HG02763 (cell line): ENCODE results near the gene WIPF3.

Experiments
- ATAC-seq: cut with Tn5 transposase; IDR thresholded peaks from one replicate; pipeline ENCODE4 v1.9.1; 2021; ENCODE audit warnings: mild to moderate bottlenecking, moderate library complexity; ENCODE audit not compliant: unreplicated experiment

WIPF3 gene, protein sequence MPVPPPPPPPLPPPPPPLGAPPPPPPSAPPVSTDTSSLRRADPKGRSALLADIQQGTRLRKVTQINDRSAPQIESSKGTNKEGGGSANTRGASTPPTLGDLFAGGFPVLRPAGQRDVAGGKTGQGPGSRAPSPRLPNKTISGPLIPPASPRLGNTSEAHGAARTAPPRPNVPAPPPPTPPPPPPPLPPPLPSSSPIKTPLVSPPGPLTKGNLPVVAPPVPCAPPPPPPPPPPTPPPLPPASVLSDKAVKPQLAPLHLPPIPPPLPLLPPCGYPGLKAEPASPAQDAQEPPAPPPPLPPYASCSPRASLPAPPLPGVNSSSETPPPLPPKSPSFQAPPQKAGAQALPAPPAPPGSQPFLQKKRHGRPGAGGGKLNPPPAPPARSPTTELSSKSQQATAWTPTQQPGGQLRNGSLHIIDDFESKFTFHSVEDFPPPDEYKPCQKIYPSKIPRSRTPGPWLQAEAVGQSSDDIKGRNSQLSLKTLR

DNA sequence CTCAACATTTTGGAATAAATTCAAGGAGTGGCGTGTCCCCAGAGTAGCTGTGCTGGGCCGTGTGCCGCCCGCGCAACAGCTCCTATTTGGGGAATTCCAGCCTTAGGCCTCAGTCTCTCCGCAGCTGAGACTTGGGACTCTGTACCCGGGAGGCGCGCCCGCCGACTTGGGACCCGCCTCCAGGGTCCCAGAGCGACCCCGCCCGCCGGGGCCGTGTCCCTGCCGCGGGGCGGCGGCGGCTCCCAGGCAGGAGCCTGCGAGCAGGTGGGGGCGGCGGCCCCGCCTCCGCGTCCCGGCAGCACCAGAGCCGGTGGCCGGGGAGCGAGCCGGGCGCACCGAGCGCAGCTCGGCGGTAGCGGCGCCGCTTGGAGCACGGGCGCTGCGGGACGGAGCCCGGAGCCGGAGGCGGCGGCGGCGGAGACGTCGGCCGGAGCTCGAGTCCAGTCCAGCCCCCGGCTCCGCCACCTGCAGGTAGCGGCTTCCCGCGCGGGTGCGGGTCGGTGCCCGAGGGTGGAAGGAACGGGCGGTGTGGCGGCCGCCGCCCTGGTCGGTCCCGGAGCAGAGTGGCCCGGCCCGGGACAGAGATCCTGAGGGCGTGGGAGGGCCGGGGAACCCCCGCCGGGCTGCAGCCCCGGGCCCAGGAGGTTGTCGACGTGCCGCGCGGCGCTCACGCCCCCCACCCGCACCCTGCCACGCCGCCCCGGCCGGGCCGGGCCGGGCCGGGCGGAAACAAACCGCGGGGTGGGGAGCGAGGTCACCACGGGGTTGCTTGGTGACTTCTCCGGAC lies at the start of gene WIPF3:
WIPF3 (plus strand) TSS at position 301 of the 787 bp plus-strand sequence. CDS start 28,217 bp downstream, outside the sequence.
- ATAC-seq, result no peak

DNA sequence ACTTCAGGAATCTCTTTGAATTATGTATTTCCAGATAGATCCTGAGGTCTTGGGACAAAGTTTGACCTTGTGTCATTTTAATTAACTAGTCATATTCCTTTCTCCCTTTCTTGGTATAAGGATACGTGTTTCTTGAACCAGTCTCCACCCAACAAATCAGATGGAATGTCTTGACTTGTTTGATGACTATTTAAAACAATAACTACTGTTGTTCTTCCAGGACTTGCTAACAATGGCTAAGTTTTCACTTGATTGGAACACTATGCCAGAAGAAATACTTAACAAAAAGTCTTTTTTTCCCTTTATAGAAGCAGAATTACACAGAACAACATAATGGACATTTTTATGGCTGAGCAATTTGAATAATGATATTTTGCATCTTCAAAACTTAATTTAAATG lies 43.0 kb upstream of the WIPF3 start:
- ATAC-seq, result no peak

DNA sequence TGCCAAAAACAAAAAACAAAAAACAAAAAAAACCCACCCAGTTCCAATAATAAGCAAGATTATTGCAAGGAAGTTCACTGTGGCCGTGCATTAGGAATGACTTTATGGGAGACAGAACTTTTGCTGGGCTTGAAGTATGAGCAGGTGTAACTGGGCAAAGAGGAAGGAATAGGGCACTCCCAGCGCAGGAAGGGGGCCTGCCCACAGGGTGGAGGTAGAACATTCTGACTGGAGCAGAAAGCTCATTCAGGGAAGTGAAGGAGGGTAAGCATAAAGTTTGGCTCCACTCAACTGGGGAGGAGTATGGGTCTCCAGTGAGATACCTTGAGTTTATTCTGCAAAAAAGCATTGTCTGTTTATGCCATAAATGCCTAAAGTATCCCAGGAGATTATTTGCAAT lies 42.1 kb upstream of the WIPF3 start:
- ATAC-seq, result no peak

DNA sequence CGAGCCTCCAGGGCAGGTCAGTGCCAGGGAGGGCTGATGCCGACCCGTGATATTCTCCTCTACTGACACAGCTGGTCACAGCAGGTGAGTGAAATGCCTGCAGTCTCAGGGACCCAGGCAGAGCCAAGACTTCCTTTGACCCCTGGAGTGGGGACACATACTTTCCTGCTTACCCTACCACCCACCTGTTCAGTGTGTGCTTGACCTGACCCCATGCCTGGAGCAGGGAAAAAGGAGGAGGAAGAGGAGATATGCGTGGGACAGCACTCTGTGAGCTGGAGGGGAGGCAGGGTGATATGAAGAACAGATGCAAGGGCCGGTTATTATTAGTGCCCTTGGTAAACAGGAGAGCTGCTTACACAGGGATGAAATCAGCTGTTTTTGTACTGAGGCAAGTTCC lies 40.8 kb upstream of the WIPF3 start:
- no peak for ATAC-seq

DNA sequence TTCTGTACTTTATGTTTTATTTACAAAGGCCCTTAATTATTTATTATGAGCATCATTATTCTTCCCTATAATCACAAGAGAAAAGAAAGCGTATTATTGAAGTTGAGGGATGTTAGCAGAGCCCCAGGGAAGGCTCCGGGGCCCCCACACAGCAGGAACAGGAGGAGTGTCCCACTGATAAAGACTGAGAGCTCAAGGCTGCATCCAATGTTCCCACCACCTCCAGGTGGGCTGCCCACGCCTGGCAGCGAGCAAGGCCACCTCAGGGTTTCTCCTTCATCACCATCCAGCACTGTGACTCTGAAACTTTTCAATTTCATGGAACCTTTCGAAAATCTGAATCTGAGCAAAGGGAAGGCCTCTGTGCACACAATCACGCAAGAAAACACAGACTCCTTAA lies 35.9 kb upstream of the WIPF3 start:
- ATAC-seq, result no peak

DNA sequence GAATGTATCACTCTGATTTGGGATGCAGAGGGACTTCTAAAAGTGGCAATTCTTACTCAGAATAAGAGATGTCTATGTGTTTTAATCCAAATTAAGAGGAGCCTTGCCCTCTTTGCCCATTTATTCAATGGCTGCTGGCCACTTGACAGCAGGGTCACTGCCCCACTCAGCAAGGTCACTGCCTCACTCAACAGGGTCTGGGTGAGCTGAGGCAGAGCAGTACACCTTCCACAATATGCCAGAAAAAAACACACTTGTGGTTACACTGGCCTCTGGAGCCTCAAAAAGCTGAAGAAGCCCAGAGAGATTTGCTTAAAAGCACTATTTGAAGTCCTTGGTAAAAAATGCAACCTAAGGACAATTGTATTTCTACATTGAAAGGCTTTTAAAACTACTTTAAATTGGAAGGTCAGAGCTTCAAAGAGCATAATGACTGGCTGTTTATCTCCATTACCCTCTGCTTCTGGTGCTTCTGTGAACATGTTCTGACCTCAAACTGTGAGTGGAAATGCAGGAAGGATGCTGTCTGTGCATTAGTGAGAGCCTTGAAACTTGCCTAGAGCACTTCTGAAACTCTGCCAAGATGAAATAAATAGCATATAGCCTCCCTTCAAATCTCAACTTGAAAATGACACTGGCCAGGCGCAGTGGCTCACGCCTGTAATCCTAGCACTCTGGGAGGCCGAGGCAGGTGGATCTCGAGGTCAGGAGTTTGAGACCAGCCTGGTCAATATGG lies 35.1 kb upstream of the WIPF3 start:
- no peak for ATAC-seq

DNA sequence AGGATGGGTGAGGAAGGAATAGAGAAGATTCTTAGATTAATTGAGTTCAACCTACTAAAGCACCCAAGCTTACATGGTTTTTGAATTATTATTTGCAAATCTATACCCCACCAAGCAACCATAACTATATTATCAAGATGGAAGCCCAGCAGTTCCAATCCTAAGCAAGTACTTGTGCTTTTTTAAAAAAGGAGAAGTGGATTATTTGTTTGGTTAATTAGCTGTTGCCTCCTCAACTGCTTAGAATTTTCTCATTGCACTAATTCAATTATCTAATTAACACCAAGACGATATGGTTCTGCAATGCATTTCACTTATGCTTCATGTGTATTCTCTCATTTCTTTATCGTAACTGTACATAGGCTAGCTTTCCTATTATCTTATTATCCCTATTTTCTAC lies 27.3 kb upstream of the WIPF3 start:
- no peak for ATAC-seq

DNA sequence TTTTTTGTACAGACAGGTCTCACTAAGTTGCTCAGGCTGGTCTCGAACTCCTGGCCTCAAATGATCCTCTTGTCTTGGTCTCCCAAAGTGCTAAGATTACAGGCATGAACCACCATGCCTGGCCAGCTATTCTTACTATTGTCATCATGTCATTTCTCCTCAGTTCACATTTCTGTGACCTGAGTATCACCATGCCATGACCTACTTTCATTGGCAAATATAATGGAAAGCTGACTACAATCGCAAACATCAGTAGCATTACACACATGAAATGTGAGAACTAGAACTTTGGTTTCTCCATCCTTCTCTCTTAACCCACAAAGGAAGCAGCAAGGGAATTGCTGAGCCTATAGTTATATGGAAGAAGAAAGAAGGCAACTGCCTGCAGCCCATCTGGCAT lies 26.0 kb upstream of the WIPF3 start:
- no peak for ATAC-seq

DNA sequence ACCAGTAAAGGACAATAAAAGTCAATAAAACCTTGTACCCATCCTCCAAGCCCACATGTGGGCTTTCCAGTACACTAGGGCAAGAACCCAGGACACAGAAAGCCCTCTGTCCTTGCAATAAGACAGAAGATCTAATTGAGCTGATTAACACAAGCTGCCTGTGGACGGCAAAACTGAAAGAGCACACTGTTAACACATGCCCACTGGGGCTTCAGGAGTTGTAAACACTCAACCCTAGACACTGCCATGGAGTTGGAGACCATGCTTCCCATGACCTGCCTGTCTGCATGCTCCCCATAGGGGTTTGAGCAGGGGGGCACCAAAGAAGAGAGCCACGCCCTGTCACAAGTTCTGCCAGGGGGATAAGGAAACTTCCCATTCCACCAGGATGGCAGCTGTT lies 22.6 kb upstream of the WIPF3 start:
- no peak for ATAC-seq

DNA sequence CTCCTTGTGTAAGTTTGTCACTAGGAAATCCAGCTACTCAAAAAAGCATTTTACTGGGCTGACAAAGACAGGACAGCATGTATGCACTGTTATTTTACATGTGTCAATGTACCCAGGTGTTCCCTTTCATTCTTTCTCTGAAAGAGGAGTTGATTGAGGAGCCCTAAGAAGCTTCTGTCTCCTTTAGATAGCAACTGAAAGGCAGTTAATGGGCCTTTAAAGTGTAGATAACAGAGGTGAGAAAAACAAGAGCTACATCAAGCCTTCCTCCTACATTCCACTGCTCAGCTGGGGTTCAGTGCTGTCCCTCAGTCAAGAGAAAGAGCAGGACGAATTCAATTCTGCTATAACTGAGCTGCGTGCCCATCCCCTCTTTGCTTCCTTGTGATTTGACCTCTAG lies 12.8 kb upstream of the WIPF3 start:
- no peak for ATAC-seq

DNA sequence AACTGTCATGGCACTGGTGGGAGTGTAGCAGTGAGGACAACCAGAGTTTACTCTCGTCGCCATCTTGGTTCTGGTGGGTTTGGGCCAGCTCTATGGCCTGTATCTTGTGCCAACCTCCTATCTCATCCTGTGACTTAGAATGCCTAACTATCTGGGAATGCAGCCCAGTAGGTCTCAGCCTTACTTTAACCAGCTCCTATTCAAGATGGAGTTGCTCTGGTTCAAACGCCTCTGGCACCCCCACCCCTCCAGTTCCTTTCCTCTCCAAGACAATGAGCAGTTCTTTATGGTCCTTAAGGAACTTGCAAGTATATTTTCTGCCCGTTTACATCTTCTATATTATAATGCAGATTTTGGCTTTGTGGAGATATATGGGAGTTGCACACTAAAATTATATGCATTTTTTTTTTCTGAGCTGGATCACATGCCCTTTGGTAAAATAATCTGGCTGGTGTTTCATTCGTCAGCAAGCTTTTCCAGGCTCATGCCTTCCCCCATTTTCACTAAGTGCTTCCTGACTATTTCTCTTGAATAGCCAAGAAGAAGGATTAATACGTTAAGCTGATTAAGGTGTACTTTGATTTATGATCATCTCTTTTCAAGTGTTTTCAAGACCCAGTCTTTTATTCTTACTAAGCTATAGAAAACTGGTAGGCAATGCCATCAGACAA lies 11.2 kb upstream of the WIPF3 start:
- no peak for ATAC-seq

DNA sequence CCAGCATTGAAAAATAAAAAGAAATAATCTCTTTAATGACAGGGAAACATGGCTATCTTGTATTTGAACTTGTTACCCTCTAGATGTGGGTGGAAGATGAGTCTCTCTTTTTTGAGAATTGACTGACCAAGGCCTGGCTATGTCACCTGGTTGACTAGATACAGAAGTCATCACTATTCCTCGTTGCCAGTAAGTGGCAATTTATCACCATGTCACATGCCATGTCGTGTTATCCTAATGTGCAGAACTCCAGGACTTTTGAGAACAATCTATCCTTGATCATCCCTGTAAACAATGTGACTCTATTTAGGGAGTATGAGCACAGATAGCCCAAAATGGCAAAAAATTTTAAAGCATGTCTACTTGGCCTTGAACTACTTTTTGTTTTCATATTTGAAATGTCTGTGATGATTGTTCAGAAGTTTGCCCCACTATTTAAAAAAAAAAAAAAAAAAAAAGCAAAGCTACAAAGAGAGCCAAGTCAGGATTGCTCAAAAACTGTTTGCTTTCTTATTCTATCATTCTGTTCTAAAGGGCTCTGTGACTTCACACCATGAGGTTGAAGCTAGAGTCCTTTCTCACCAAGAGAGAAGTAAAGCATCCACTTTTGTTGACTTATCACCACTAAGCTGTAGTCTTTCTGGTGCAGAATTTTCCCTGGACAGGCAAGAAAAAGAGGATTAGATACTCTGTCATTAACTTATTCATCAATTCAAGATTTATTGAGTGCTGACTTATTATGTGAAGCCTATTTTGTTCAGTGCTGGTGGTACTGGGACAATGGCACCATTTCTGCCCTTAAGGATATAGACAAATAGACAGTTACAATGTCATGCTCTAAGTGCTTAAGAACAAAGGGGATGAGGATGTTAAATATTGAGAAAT lies 10.4 kb upstream of the WIPF3 start:
- ATAC-seq, result no peak

DNA sequence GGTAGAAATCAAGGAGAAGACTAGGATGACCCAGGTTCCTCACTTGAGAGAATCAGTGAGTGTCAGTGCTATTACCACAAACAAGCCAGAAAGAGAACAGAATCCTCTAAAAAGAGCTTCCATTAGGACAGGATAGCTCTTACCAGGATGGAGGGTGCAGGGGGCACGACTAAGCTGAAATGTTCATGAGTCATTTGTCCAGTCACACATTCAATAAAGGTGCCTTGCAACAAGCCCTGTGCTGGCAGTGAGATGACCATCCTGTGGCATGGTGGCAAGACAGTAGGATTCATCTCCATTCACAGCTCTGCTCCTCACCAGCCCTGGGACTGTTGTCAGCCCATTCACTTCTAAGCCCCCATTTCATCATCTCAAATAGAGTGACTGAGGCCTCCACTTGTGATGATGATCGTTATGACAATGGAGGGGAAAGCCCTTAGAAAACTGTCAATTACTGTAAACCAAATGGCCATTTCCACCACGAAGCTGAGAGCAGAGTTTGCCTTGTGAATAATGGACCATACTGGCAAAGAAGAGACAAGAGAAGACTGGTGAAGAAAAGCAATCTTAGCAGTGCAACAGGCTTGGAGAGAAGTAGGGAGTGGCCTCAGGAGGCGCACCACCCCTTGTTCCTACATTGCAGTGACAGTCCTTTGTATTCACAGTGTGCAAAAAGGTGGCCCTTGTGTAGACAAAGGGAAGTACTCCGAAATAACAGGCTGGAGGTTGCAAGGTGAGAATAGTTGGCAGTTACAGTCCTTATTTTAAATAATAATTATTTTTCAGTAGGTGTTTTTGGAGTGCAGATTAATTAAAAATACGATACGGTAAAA lies 9.0 kb upstream of the WIPF3 start:
- no peak for ATAC-seq

DNA sequence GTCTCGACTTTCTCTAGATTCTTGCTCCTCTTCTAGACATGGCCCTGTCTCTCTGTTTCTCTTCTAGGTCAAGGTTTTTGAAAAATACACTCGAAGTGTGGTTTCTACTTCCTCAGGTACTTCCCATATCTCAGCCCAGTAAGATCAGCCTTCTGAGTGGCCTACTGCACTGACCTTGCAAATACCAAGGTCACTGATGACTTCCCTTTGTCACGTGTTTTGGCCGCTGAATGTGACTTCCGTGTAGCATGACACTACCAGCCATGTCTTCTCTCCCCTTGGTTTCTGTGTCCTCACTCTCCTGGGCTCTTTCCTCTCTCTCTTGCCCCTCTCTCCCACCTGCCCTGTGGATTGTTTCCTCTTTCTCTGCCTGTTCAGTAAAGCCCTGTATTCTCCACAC lies 7.9 kb upstream of the WIPF3 start:
- ATAC-seq, result no peak

DNA sequence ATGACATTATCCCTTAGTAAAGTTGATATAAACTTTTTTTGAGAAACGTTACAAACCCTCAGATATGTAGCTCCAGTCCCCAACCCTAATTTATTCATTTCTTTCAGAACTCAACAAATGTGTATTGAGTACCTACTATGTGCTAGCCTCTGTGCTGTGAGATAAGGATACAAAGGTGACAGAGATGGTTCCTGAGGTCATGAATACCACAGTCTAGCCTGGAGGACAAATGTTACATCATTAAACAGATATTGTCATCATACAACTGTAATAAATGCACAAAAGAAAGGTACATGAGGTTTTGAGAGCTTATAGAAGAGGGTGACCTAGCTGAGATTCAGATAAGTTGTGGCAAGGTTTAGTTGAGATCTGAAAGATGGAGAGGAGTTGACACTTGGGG lies 4.4 kb upstream of the WIPF3 start:
- no peak for ATAC-seq

DNA sequence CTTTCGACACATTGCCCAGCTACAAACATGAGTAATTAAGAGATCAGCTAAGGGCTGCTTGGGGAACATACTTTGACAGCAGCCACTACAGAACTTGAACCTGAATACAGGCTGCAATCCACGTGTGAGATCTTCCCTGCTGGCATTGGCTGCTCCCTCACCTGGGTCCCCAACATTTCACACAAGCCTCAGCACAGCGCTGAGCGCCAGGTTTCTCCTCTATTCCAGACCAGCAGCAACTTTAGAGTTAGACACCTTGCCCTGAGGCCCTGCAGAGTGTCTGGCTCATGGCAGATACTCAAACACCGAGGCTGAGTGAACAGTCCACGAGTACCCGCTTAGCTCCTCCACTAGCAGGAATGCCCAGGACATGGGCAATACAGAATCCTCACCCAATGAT lies 1.3 kb upstream of the WIPF3 start:
- ATAC-seq, result no peak

DNA sequence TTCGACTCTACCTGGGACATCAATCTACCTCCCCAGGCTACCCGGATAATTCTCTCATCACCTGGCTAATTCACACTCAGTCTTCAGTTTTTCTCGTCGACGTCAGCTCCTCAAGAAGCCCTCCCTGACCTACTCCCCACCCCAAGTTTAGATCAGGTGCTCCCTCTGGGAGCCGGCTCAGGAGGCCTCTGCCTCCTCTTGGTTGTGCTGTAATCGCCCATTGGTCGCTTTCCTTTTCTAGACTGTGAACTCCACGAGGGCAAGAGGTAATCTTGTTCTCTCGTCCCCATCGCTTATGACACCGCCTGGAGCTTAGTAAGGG lies 461 bp upstream of the WIPF3 start:
- ATAC-seq, result no peak

DNA sequence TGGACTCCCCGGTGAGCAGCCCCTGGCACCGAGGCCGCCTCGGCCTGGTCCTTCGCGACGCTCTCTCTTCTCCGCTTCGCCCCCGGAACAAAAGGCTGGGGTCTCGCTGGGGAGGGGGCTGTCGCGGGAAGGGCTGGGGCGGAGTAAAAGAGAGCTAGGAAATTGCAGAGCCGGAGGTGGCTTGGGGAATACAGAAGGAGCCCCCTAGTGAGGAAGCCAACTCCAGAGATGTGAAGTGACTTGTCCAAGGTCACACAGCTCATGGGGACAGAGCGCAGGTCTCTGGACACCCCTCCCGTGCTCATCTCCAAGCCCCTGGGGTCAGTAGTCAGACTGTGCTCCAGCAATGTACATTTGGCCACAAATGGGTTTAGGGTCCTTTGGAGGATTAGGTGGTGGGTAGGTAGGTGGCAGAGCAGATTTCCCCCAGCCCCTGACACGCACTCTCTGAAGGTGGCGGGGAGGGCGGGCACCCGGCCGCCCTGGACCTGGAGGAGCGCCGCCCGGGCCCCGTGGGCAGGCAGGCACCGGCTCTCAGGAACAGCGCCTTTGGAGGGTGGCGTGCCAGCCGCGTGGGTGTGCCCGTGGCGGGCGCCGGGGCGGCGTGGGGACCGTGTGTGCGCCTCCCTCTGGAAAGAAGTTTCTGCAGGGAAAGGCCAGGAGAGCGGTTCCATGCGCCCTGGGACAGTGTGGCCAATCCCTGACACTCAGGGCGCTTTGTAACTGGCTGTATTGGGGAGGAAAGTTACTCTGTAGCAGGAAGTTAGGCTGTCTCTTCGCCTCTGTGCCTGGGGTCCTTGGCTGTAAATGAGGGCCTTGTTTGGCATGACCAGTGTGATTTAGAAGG lies 910 bp downstream of the WIPF3 start:
- no peak for ATAC-seq
